Measurements from ENCODE around the gene GJB5. TPM values are rescaled to one million over a fixed set of nuclear protein-coding genes. Genes with fewer than 3 reads are reported as not detected.

Gene GJB5
- total RNA-seq, 1 donor from 2014 or later: not detected

- Mint-ChIP-seq H3K36me3 (peaks cover 2% of the 10 kb centered on the region), H3K27ac (peak overlapping the region; percentile 93), H3K9me3 (no peaks in the 10 kb centered on the region), H3K27me3 (ENCODE audit: insufficient read depth, low read depth) (peaks cover 6% of the 10 kb centered on the region), H3K4me3 (peak overlapping the region; percentile 46), H3K4me1 (peaks cover 22% of the 10 kb centered on the region)
- no peaks in the 10 kb centered on the region for H3K79me2 ChIP-seq (ENCODE audit: low read depth)
- H3K27ac ChIP-seq: no peak overlapping the region
- H3K4me2 ChIP-seq: peak overlapping the region; percentile 27
- no peaks in the 10 kb centered on the region for H3K9me3 ChIP-seq (ENCODE audit: low read depth)
- H3K4me1 ChIP-seq: peaks cover 9% of the 10 kb centered on the region
- H3K4me3 ChIP-seq: no peak overlapping the region
- H4K20me1 ChIP-seq (ENCODE audit: low read depth): peaks cover 10% of the 10 kb centered on the region
- no peak overlapping the region for H3K9ac ChIP-seq
- H3F3A ChIP-seq (ENCODE audit: low read depth): no peaks in the 10 kb centered on the region
- no peak for TF ChIP-seq EZH2 (IDR thresholded peaks at IDR 0.05)
- no peak for TF ChIP-seq EZH2phosphoT487 (IDR thresholded peaks at IDR 0.05)
- TF ChIP-seq CTCF (IDR thresholded peaks at IDR 0.05): no peak
- no peak for DNase-seq (ENCODE audit: low spot score)
- no peak overlapping the region for H2AFZ ChIP-seq (replicated peaks)
- H3K36me3 ChIP-seq: no peaks in the 10 kb centered on the region
- peaks cover 66% of the 10 kb centered on the region for H3K27me3 ChIP-seq
Measured at GRCh38 chr1:34796990-34797389, 42.1 kb downstream of the GJB5 start.

- H3K27ac ChIP-seq: no peak overlapping the region
- H3F3A ChIP-seq (ENCODE audit: low read depth): no peaks in the 10 kb centered on the region
- H3K4me3 ChIP-seq: no peak overlapping the region
- no peaks in the 10 kb centered on the region for H3K9me3 Mint-ChIP-seq
- no peaks in the 10 kb centered on the region for H3K36me3 ChIP-seq
- no peak overlapping the region for H3K4me3 Mint-ChIP-seq
- no peaks in the 10 kb centered on the region for H3K79me2 ChIP-seq (ENCODE audit: low read depth)
- no peak overlapping the region for H3K9ac ChIP-seq
- H3K9me3 ChIP-seq (ENCODE audit: low read depth): no peaks in the 10 kb centered on the region
- H3K4me1 ChIP-seq: peaks cover 9% of the 10 kb centered on the region
- TF ChIP-seq CTCF (IDR thresholded peaks at IDR 0.05) (no peak), EZH2phosphoT487 (IDR thresholded peaks at IDR 0.05) (no peak), EZH2 (IDR thresholded peaks at IDR 0.05) (no peak)
- H2AFZ ChIP-seq (replicated peaks): no peak overlapping the region
- no peak overlapping the region for H3K27ac Mint-ChIP-seq
- H3K4me1 Mint-ChIP-seq: peaks cover 19% of the 10 kb centered on the region
- peaks cover 35% of the 10 kb centered on the region for H3K27me3 ChIP-seq
- H3K27me3 Mint-ChIP-seq (ENCODE audit: insufficient read depth, low read depth): peaks cover 3% of the 10 kb centered on the region
- H3K36me3 Mint-ChIP-seq: no peaks in the 10 kb centered on the region
- no peak for DNase-seq (ENCODE audit: low spot score)
- H3K4me2 ChIP-seq: no peak overlapping the region
- peaks cover 10% of the 10 kb centered on the region for H4K20me1 ChIP-seq (ENCODE audit: low read depth)
Measured at GRCh38 chr1:34800214-34800613, 45.4 kb downstream of the GJB5 start.

- no peak for DNase-seq (ENCODE audit: low spot score)
- Histone ChIP-seq H3K79me2 (ENCODE audit: low read depth) (no peaks in the 10 kb centered on the region), H3K9ac (no peak overlapping the region), H4K20me1 (ENCODE audit: low read depth) (no peaks in the 10 kb centered on the region), H3K4me1 (peaks cover 6% of the 10 kb centered on the region), H3K36me3 (no peaks in the 10 kb centered on the region), H3K27me3 (peaks cover 3% of the 10 kb centered on the region), H3K9me3 (ENCODE audit: low read depth) (no peaks in the 10 kb centered on the region), H3K27ac (no peak overlapping the region), H3F3A (ENCODE audit: low read depth) (no peaks in the 10 kb centered on the region), H2AFZ (replicated peaks) (no peak overlapping the region), H3K4me3 (no peak overlapping the region), H3K4me2 (no peak overlapping the region)
- Mint-ChIP-seq H3K27me3 (ENCODE audit: insufficient read depth, low read depth) (no peaks in the 10 kb centered on the region), H3K4me1 (peaks cover 8% of the 10 kb centered on the region), H3K27ac (no peak overlapping the region), H3K9me3 (no peaks in the 10 kb centered on the region), H3K4me3 (no peak overlapping the region), H3K36me3 (peaks cover 5% of the 10 kb centered on the region)
- no peak for TF ChIP-seq CTCF (IDR thresholded peaks at IDR 0.05)
- no peak for TF ChIP-seq EZH2 (IDR thresholded peaks at IDR 0.05)
- no peak for TF ChIP-seq EZH2phosphoT487 (IDR thresholded peaks at IDR 0.05)
Measured at GRCh38 chr1:34803770-34804169, 48.9 kb downstream of the GJB5 start.

Data from neural progenitor cell (in vitro differentiated cells).